ENCODE results near the gene RNF207.

DNA sequence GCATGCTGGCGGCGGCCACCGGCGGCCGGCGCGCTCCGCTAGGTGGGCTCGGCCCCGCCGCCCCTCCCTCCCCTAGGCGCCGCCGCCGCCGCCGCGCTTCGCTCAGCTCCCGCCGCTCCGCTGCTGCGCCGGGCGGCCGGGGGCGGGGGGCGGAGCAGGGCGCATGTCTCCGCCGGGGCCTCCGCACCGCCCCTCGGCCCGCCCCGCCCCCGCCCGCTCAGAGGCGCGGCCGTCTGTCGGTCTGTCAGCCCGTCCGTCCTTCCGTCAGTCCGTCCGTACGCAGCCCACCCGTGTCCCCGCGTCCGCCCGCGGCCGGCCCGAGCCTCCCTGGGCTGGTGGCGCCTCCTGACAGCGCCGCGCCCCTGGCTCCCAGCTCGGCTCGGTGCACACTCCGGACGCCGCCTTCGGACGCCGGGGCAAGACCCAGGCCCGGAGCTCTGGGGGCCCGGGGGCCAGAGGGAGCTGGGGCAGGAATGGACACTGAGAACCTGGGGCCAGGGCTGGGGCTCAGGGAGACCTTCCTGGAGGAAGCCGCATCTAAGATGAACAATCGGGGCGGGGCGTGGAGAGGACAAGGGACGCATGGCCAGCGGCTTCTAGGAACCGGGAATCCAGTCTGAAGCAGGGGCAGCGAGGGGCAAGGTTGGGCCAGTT, 55.2 kb downstream of the RNF207 start, which contains the start of gene GPR153:
- TF ChIP-seq ZNF785 (tag by site-specific recombination; IDR thresholded peaks at IDR 0.05) (no peak), ZSCAN23 (tag by site-specific recombination; IDR thresholded peaks at IDR 0.05) (no peak), ZNF10 (tag by site-specific recombination; IDR thresholded peaks at IDR 0.05) (no peak), RBAK (tag by site-specific recombination; IDR thresholded peaks at IDR 0.05) (no peak)
- TF ChIP-seq, protein P1, sequence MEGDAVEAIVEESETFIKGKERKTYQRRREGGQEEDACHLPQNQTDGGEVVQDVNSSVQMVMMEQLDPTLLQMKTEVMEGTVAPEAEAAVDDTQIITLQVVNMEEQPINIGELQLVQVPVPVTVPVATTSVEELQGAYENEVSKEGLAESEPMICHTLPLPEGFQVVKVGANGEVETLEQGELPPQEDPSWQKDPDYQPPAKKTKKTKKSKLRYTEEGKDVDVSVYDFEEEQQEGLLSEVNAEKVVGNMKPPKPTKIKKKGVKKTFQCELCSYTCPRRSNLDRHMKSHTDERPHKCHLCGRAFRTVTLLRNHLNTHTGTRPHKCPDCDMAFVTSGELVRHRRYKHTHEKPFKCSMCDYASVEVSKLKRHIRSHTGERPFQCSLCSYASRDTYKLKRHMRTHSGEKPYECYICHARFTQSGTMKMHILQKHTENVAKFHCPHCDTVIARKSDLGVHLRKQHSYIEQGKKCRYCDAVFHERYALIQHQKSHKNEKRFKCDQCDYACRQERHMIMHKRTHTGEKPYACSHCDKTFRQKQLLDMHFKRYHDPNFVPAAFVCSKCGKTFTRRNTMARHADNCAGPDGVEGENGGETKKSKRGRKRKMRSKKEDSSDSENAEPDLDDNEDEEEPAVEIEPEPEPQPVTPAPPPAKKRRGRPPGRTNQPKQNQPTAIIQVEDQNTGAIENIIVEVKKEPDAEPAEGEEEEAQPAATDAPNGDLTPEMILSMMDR (tag by site-specific recombination; IDR thresholded peaks at IDR 0.05): no peak
- TF ChIP-seq, protein P2, sequence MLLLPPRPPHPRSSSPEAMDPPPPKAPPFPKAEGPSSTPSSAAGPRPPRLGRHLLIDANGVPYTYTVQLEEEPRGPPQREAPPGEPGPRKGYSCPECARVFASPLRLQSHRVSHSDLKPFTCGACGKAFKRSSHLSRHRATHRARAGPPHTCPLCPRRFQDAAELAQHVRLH (tag by site-specific recombination; IDR thresholded peaks at IDR 0.05): no peak

Data from HEK293 (cell line).